Fibroblast of pulmonary artery (primary cell): Measurements from ENCODE around the gene TMEM235.

Source experiments
- DNase-seq: peaks from one replicate; pipeline ENCODE4 v3.0.0-alpha.2; 2010; ENCODE audit warnings: low read depth
- H3K4me3 ChIP-seq: replicated peaks from 2 replicates; pipeline ENCODE4 v1.5.1; 2011; ENCODE audit warnings: low read depth, mild to moderate bottlenecking, control low read depth, low read length, moderate library complexity
- CTCF ChIP-seq: IDR thresholded peaks from 2 replicates; pipeline ENCODE4 v1.5.1; 2011; ENCODE audit warnings: mild to moderate bottlenecking, control low read depth, low read length, inconsistent platforms; ENCODE audit errors: missing control alignments

Gene TMEM235

GRCh38 chr17:78247304-78247703 is 15.9 kb downstream of the TMEM235 start:
- DNase-seq, result no peak
- TF ChIP-seq CTCF, result no peak
- H3K4me3 ChIP-seq, result no peak overlapping the region

GRCh38 chr17:78248051-78248914 is 16.9 kb downstream of the TMEM235 start:
- DNase-seq, result no peak
- TF ChIP-seq CTCF, result no peak
- no peak overlapping the region for H3K4me3 ChIP-seq

GRCh38 chr17:78249074-78249817 is 17.8 kb downstream of the TMEM235 start:
- TF ChIP-seq CTCF, result no peak
- H3K4me3 ChIP-seq, result no peak overlapping the region
- no peak for DNase-seq

- no peak overlapping the region for H3K4me3 ChIP-seq
- DNase-seq, result no peak
- TF ChIP-seq CTCF, result no peak
Measured at GRCh38 chr17:78249818-78250806, 18.7 kb downstream of the TMEM235 start.

- no peak overlapping the region for H3K4me3 ChIP-seq
- DNase-seq, result peak; percentile 86
- TF ChIP-seq CTCF, result peak; percentile 94
Measured at GRCh38 chr17:78250891-78251772, 19.7 kb downstream of the TMEM235 start.

GRCh38 chr17:78251773-78252103 is 20.3 kb downstream of the TMEM235 start:
- TF ChIP-seq CTCF, result no peak
- DNase-seq, result no peak
- H3K4me3 ChIP-seq, result no peak overlapping the region
